Mammary epithelial cell (primary cell): ENCODE results near the gene TMEM9.

Source experiments
- EZH2 ChIP-seq: IDR thresholded peaks from 2 replicates; pipeline ENCODE4 v1.6.1; 2012; ENCODE audit warnings: low read length, inconsistent platforms, borderline replicate concordance
- TF ChIP-seq, protein P1 (sequence below), 2 donors: IDR thresholded peaks in 1 of 2; conservative IDR thresholded peaks in 1 of 2; 2 replicates each; pipeline ENCODE4 v1.5.1; 2011 to 2012; ENCODE audit warnings: inconsistent platforms in 2 of 2, low read length in 2 of 2, mild to moderate bottlenecking in 2 of 2, control low read depth in 1 of 2, low read depth in 1 of 2; ENCODE audit not compliant: insufficient read depth in 1 of 2; ENCODE audit errors: extremely low read depth in 1 of 2

DNA sequence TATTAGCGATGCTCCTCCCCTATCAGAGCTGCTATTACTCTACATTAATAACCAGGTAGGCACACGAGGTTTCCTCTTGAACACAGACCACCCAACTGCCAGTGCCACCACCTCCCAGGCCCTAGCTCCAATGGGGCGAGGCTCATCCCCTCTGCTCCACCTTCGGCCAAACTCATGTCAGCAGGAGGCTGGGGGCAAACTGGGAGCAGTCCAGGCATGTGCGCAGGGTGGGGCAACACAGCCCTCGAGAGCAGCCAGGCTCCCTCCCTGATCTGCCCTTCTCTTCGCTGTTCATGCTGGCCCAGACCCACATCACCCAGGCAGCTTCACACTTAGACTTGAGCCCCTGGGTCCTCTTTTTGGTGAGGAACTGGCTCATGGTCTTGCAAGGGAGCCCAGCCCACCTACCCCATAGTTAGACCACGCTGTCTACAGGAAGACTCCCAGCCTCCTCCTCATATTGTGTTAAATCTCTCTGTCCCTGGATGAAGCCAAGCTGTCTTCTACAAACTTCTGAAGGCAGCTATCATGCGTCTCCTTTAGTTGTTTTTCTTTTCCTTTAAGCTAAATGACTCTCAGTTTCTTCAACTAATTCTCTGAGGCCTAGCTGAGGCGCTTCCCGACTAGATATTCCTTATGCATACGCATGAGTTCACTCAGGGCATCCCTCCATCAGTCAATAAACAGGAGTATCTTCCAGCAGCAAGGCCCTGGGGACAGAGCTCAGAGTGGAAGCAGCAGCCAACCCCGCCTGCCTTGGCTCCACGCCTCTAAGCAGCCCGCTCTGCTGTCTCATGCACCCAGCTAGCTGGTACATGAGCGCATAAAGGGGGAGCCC, 12.0 kb downstream of the TMEM9 start:
- TF ChIP-seq, protein P1, sequence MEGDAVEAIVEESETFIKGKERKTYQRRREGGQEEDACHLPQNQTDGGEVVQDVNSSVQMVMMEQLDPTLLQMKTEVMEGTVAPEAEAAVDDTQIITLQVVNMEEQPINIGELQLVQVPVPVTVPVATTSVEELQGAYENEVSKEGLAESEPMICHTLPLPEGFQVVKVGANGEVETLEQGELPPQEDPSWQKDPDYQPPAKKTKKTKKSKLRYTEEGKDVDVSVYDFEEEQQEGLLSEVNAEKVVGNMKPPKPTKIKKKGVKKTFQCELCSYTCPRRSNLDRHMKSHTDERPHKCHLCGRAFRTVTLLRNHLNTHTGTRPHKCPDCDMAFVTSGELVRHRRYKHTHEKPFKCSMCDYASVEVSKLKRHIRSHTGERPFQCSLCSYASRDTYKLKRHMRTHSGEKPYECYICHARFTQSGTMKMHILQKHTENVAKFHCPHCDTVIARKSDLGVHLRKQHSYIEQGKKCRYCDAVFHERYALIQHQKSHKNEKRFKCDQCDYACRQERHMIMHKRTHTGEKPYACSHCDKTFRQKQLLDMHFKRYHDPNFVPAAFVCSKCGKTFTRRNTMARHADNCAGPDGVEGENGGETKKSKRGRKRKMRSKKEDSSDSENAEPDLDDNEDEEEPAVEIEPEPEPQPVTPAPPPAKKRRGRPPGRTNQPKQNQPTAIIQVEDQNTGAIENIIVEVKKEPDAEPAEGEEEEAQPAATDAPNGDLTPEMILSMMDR (conservative IDR thresholded peaks at IDR 0.05 in 1 of 2, IDR thresholded peaks at IDR 0.05 in 1 of 2; ENCODE audit: extremely low read depth in 1 of 2, insufficient read depth in 1 of 2, low read depth in 1 of 2, low read length in 2 of 2): no peak
- no peak for TF ChIP-seq EZH2
